GM21528 (cell line): ENCODE data around the gene ANKRD10.

Source experiments
- ATAC-seq: cut with Tn5 transposase; IDR thresholded peaks from one replicate; pipeline ENCODE4 v1.9.1; 2021; ENCODE audit warnings: mild to moderate bottlenecking, moderate library complexity; ENCODE audit not compliant: unreplicated experiment, low FRiP score

The ANKRD10 gene

GRCh38 chr13:110836605-110836903 lies 78.3 kb downstream of the ANKRD10 start:
- ATAC-seq: no peak

GRCh38 chr13:110835721-110836604 lies 78.9 kb downstream of the ANKRD10 start:
- ATAC-seq: no peak

DNA sequence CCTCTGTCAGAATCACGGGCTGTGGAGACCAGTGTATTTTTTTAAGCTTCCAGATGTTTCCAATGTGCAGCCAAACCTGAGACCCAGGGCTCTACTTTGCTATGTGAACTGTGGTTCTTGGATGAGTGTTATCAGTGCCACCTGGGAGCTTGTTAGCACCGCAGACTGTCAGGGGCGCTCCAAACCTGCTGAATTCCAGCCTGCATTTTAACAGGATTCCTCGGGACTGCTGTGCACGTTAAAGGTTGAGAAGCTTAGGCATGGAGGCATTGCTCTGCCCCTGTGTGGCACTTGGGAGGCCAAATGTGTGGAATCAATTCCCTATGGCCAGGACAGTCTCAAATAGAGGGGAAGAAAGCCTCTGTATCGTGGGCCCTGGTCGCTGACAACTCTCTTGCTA lies 80.3 kb downstream of the ANKRD10 start:
- ATAC-seq: no peak

GRCh38 chr13:110832531-110832930 lies 82.3 kb downstream of the ANKRD10 start:
- no peak for ATAC-seq

- ATAC-seq: no peak
Measured at GRCh38 chr13:110832205-110832479, 82.7 kb downstream of the ANKRD10 start.

- ATAC-seq: no peak
Measured at GRCh38 chr13:110831437-110832204, 83.2 kb downstream of the ANKRD10 start.

DNA sequence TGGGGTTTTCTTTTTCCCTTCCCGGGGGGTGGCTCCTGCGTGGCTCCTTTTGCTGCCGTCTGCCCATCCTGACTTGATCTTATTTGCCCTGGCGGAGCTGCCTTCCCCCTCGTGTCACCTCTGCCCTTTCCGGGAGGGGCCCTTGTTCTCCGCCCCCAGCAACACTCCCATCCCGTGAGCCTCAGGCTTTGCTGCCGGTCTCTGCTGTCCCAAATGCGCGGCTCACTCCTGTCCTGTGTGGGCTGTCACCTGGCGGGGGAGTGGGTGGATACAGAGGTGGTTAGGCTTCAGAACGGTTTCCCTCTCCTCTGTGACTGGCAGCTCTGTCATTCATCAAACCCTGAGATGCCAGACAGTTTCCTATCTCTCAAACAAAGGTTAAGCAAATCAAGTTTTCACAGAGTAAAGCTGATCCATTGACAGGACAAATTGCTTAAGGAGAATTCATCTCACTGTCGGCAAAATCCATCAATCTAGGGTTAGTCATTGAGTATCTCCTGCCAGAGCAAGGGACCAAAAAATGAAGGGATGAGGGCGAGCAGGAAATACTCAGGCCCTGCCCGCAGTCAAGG lies 84.0 kb downstream of the ANKRD10 start:
- no peak for ATAC-seq

DNA sequence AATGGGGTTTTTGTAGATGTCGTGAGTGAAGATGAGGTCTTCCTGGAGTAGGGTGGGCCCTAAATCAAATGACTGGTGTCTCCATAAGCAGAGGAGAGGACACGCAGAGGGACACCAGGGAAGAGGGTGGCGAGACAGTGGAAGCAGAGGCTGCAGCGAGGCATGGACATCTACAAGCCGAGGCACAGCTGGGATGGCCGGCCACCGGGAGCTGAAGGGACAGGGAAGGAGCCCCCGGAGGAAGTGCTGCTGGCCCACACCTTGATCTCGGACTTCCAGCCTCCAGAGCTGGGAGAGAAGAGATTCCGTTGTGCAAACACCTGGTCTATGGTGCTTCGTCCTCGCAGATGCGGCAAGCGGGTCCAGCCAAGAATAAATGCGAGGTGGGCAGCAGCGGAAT lies 84.5 kb downstream of the ANKRD10 start:
- no peak for ATAC-seq

DNA sequence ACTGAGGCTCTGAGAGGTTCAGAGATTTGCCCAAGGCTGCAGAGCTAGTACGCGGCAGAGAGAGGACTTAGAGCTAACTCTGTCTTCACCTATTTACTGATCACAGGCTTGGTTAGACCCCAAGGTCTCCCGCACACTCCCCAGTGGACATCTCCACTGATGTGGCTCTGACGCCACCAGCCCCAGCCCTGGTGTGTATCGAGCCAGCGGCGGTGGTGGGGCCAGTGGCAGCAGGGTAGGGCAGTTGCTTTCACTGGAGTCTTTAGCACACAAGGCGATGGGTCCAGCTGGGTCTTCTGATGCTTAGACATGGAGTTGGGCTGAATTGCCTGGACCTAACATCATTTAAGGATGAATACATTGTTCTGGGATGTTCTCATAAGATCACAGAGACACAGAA lies 85.4 kb downstream of the ANKRD10 start:
- no peak for ATAC-seq

- ATAC-seq: no peak
Measured at GRCh38 chr13:110828705-110829104, 86.2 kb downstream of the ANKRD10 start.
